Uterus (tissue), 4 donors: Measurements from ENCODE around the gene DTX2. TPM values are rescaled to one million over a fixed set of nuclear protein-coding genes. Genes with fewer than 3 reads are reported as not detected.
"Not testable (repeated sequence)": the region's sequence is repeated elsewhere in the genome, so short reads cannot be mapped to it uniquely, and the experiment has no call there.

Experiments used
- DNase-seq, 2 donors: peaks; one replicate each; pipeline ENCODE4 v3.0.0-alpha.2; 2019 to 2020
- H3K27ac ChIP-seq, 2 donors: fragments of 200-600 bp; sonication (generic); 1 replicate in 1 of 2; 2 replicates in 1 of 2; pipeline ENCODE4 v1.5.1; 2016 to 2018
- H3K27me3 ChIP-seq, 2 donors: fragments of 200-600 bp; sonication (generic); one replicate each; pipeline ENCODE4 v1.5.1; 2018 to 2019; ENCODE audit warnings: control low read depth in 1 of 2
- H3K36me3 ChIP-seq, 2 donors: fragments of 200-600 bp; sonication (generic); one replicate each; pipeline ENCODE4 v1.5.1; 2019; ENCODE audit warnings: control low read depth in 1 of 2
- H3K4me1 ChIP-seq, 2 donors: fragments of 200-600 bp; sonication (generic); one replicate each; pipeline ENCODE4 v1.5.1; 2018 to 2019; ENCODE audit warnings: control low read depth in 1 of 2
- H3K4me3 ChIP-seq, 2 donors: fragments of 200-600 bp; sonication (generic); 1 replicate in 1 of 2; 2 replicates in 1 of 2; pipeline ENCODE4 v1.5.1; 2018 to 2019; ENCODE audit warnings: mild to moderate bottlenecking in 1 of 2
- H3K9me3 ChIP-seq, 2 donors: fragments of 200-600 bp; sonication (generic); one replicate each; pipeline ENCODE4 v1.5.1; 2019; ENCODE audit warnings: control low read depth in 1 of 2
- POLR2A ChIP-seq, 2 donors: fragments of 450-650 bp; IDR thresholded peaks; one replicate each; pipeline ENCODE4 v1.6.1; 2016; ENCODE audit warnings: antibody characterized with exemption in 2 of 2, mild to moderate bottlenecking in 1 of 2, moderate library complexity in 1 of 2
- intact Hi-C: fragments of 100-400 bp; cut with DNase I; formaldehyde crosslinking; loops from one replicate; pipeline ENCODE4 v1.15.1; 2023; ENCODE audit warnings: low total_unique reads
- total RNA-seq, 4 donors: library from RNA; depleted of rRNA in 3 of 4; stranded (reverse); fragments of >200 nt in 3 of 4; gene quantifications; one replicate each; pipeline versions ENCODE4 v1.1.0 to v1.2.4, GENCODE V29; 2014 to 2023
- TF ChIP-seq, protein P1 (sequence below), 4 experiments: fragments of 200-600 bp in 2 of 4; fragments of 450-650 bp in 2 of 4; sonication (generic) in 2 of 4; IDR thresholded peaks; one replicate each; pipeline ENCODE4 v1.5.1; 2016 to 2019; ENCODE audit warnings: antibody characterized with exemption in 4 of 4, mild to moderate bottlenecking in 2 of 4, moderate library complexity in 1 of 4
- donor health status: DM: yes; HTN: yes; CAD: no.

The DTX2 gene
- total RNA-seq, 4 donors from 2014 or later: 6.9 to 41.5 (median 25.5) TPM

- Histone ChIP-seq H3K27me3 (no peaks in the 10 kb centered on the region), H3K4me1 (no peaks in the 10 kb centered on the region), H3K9me3 (no peaks in the 10 kb centered on the region), H3K4me3 (no peak overlapping the region), H3K27ac (no peak overlapping the region), H3K36me3 (no peaks in the 10 kb centered on the region)
- DNase-seq: no peak
- TF ChIP-seq, protein P1, sequence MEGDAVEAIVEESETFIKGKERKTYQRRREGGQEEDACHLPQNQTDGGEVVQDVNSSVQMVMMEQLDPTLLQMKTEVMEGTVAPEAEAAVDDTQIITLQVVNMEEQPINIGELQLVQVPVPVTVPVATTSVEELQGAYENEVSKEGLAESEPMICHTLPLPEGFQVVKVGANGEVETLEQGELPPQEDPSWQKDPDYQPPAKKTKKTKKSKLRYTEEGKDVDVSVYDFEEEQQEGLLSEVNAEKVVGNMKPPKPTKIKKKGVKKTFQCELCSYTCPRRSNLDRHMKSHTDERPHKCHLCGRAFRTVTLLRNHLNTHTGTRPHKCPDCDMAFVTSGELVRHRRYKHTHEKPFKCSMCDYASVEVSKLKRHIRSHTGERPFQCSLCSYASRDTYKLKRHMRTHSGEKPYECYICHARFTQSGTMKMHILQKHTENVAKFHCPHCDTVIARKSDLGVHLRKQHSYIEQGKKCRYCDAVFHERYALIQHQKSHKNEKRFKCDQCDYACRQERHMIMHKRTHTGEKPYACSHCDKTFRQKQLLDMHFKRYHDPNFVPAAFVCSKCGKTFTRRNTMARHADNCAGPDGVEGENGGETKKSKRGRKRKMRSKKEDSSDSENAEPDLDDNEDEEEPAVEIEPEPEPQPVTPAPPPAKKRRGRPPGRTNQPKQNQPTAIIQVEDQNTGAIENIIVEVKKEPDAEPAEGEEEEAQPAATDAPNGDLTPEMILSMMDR (IDR thresholded peaks at IDR 0.05): no peak
- no peak for TF ChIP-seq POLR2A (IDR thresholded peaks at IDR 0.05)
- intact Hi-C loops: no loop called here
These were observed 33.2 kb upstream of the DTX2 start for GRCh38 chr7:76428149-76428823.

DNA sequence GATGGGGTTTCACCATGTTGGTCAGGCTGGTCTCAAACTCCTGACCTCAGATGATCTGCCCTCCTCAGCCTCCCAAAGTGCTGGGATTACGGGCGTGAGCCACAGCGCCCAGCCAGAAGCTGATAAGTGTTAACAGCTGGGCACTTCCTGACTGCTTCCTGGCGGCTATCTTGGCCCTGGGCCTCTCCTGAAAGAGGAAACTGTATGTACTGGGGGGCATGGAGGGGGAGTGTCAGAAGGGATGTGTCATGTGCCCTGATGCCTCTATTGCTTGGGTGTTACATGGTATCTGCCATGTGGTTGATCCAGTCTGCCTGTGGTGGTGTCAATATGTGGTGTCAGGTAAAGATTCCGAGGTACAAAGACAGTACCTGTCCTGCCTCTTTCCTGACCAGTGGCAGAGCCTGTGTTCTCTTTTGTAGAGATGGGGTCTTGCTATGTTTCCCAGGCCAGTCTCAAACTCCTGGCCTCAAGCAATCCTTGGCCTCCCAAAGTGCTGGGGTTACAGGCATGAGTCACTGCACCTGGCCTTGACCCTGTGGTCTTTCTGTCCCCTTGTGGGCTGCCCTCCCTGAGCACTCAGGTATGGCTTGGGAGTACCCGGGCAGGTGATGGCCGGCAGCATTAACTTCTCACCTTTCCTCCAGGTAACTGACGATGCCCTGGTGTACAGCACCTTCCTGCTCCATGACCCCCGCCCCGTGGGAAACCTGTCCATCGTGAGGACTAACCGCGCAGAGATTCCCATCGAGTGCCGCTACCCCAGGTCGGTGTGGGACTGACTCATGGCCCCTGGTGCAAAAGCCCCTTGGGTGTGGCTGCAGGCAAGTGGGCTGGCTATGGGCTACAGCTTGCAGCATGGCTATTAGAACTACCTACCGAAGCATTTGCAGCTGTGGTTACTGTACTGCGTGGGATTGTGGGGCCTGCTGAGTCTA is 32.4 kb upstream of the DTX2 start:
- intact Hi-C loops: no loop called here
- Histone ChIP-seq H3K27me3 (no peaks in the 10 kb centered on the region), H3K27ac (no peak overlapping the region), H3K4me1 (no peaks in the 10 kb centered on the region), H3K9me3 (no peaks in the 10 kb centered on the region), H3K4me3 (no peak overlapping the region), H3K36me3 (no peaks in the 10 kb centered on the region)
- TF ChIP-seq, protein P1 (IDR thresholded peaks at IDR 0.05): no peak
- TF ChIP-seq POLR2A (IDR thresholded peaks at IDR 0.05): no peak
- DNase-seq: no peak

DNA sequence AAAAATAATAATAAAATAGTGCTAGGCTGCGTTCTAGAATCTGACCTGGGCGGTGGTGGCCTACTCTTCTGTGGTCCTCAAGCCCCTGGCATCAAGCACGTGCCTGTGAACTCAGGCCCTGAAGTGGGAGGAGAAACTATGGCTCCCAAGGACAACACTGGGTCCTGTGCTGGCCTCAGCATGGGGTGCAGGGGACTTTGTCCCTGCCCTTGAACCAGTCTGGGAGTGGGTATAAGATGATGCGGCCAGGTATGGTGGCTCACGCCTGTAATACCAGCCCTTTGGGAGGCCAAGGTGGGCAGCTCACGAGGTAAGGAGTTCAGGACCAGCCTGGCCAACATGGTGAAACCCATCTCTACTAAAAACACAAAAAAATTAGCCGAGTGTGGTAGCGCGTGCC is 31.3 kb upstream of the DTX2 start:
- no peaks in the 10 kb centered on the region for H3K27me3 ChIP-seq
- H3K36me3 ChIP-seq: no peaks in the 10 kb centered on the region
- intact Hi-C loops: no loop called here
- no peaks in the 10 kb centered on the region for H3K9me3 ChIP-seq
- TF ChIP-seq POLR2A (IDR thresholded peaks at IDR 0.05): no peak
- TF ChIP-seq, protein P1 (IDR thresholded peaks at IDR 0.05): no peak
- H3K4me1 ChIP-seq: no peaks in the 10 kb centered on the region
- DNase-seq: peak in 1 of 2 donors; percentile 1
- no peak overlapping the region for H3K4me3 ChIP-seq
- H3K27ac ChIP-seq: no peak overlapping the region

DNA sequence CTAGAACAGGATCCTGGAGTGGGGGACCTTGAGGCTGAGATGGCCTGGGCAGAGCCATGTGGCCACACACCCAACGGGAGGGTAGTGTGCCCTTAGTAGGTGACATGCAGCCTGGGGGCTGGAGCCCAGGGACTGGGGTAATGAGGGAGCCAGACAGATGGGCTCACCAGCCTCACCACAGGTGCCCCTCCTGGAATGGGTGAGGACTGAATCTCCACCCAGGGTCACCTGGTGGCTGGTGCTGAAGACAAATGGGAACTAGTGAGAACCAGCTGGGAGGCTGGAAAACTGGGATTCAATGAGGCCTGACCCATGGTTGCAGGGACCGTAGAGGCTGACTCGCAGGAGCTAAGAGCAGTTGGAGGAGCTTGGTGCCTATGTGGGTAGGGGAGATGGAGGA is 30.7 kb upstream of the DTX2 start:
- intact Hi-C loops: no loop called here
- no peaks in the 10 kb centered on the region for H3K9me3 ChIP-seq
- H3K36me3 ChIP-seq: no peaks in the 10 kb centered on the region
- no peak for TF ChIP-seq POLR2A (IDR thresholded peaks at IDR 0.05)
- TF ChIP-seq, protein P1 (IDR thresholded peaks at IDR 0.05): no peak
- H3K4me1 ChIP-seq: no peaks in the 10 kb centered on the region
- H3K4me3 ChIP-seq: no peak overlapping the region
- H3K27me3 ChIP-seq: no peaks in the 10 kb centered on the region
- H3K27ac ChIP-seq: no peak overlapping the region
- DNase-seq: no peak

GRCh38 chr7:76437873-76438272 is 23.6 kb upstream of the DTX2 start:
- H3K9me3 ChIP-seq, H3K36me3 ChIP-seq, intact Hi-C loops, H3K4me1 ChIP-seq, H3K4me3 ChIP-seq, H3K27me3 ChIP-seq, H3K27ac ChIP-seq: not testable (repeated sequence)
- TF ChIP-seq, protein P1 (IDR thresholded peaks at IDR 0.05): peak; percentile 43 to 64 (median 55)
- DNase-seq: peak; percentile 55 to 58

DNA sequence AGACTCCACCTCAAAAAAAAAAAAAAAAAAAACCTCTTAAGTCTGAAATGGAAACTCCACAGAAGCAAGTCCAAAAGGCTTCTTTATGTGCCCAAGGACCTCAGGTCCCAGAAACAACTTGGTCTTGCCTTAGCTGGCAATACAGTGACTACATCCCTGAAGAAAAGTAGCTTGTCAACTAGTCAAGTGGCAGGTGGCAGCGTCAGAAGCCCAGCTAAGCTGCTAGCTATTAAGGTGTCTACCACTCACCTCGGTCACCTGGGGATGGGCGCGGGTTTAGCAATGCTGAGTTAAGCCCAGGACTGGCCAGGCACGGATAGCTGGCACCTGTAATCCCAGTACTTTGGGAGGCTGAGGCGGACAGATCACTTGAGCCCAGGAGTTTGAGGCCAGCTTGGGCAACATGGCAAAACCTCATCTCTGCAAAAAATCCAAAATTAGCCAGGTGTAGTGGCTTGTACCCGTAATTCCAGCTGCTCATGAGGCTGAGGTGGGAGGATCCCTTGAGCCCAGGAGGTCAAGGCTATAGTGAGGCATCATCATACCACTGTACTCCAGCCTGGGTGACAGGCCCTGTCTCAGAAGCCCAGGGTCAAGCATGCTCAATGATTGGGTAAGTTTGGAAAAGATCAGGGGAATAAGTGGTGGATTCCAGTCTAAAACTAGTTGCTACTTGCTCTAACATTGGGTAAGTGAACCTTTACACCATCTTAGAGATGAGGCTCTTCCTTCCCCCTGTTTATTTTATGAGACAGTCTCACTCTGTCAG is 22.2 kb upstream of the DTX2 start:
- H3K27me3 ChIP-seq, H3K36me3 ChIP-seq, H3K4me3 ChIP-seq, H3K4me1 ChIP-seq, H3K27ac ChIP-seq, DNase-seq, intact Hi-C loops, H3K9me3 ChIP-seq: not testable (repeated sequence)

- H3K27ac ChIP-seq, H3K4me3 ChIP-seq, H3K4me1 ChIP-seq, H3K27me3 ChIP-seq, H3K36me3 ChIP-seq, H3K9me3 ChIP-seq, DNase-seq, intact Hi-C loops: not testable (repeated sequence)
These were observed 21.1 kb upstream of the DTX2 start for GRCh38 chr7:76440404-76440803.
